SKM-1 treated with dmso at 0.1 percent for 144 hours (cell line): ENCODE results near the gene GAD1.

Experiments used
- DNase-seq: peaks from one replicate; lab custom pipeline; 2025; ENCODE audit not compliant: unreplicated experiment; lab: John Stamatoyannopoulos, UW

GAD1 gene

DNA sequence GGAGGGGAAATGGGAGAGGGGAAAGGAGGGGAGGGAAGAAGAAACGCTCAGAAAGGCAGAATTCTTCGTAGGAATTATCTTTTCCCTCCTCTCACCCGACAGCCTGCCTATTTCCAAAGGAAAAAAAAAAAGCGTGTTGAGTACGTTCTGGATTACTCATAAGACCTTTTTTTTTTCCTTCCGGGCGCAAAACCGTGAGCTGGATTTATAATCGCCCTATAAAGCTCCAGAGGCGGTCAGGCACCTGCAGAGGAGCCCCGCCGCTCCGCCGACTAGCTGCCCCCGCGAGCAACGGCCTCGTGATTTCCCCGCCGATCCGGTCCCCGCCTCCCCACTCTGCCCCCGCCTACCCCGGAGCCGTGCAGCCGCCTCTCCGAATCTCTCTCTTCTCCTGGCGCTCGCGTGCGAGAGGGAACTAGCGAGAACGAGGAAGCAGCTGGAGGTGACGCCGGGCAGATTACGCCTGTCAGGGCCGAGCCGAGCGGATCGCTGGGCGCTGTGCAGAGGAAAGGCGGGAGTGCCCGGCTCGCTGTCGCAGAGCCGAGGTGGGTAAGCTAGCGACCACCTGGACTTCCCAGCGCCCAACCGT is at the start of gene GAD1:
Gene GAD1, plus strand, starts transcription at position 384 of the 589 bp plus-strand sequence. CDS start 1,705 bp downstream, outside the sequence.
- DNase-seq, result peak; percentile 63

DNA sequence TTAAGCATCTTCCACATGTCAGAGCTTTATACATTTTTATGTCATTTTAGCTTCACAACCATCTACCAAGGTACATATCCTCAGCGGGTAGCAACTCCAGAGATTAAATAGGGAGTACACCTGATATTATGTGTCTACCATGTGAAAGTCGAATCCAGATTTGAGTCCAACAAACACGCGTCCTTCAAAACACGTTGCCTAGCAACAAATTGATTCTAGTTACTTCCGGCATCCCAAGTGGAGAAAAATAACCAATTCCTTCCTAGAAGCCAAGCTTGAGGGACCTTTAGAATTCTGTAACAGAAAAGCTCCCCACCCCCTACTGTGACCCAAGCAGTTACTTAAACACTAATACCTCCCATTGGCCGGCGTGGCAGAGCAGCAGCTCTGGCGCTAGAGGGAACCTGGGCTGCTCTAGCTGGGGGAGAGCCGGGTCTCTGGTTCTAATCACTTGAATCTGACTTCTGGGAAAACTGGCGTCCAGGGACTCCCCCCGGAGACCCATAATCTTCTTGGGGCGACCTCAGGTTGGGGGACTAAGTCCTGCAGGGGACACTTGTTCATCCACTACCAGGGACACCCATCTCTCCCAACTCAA is 46.6 kb upstream of the GAD1 start, which contains the start of gene ERICH2:
Gene ERICH2, plus strand, starts transcription at position 371 of the 598 bp plus-strand sequence. CDS start 304 bp downstream, outside the sequence.
- peak; percentile 55 for DNase-seq

DNA sequence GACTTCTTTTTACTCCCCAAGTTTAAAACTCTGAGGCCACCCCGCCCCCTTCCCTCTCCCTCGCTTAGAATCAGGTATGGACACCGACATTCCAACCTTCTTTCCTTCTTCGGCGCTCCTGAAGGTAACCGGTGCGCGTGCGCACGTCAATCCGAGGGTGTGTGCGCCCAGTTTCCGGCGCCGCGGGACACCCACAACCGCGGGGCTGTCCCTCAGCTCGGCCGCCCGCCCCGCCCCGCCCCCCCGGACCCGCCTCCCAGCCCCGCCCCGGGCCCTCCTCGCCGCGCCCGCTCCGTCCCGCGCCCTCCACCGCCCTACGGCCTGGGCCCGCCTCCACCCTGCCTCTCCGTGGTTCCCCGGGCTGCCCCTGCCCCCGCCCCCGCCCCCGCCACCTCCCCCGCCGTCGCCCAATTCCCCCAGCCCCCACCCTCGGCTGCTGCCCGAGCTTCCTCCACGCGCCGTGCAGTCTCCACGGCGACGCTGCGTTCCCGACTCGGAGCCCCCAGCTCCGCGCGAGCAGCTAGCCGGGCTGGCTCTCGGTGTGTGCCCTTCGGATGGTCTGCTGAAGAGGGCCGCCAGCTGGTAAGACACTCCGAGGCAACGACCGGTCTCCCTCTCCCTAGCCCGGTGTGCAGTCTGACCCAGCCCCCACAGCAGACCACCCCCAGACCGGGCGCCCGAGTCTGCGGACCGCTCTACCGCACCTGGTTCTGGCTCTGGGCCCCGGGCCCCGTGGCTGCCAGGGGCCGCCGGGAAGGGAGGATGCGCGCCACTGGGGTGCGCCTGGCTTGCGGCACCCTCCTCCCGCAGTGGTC is 45.9 kb upstream of the GAD1 start:
- peak; percentile 77 for DNase-seq

DNA sequence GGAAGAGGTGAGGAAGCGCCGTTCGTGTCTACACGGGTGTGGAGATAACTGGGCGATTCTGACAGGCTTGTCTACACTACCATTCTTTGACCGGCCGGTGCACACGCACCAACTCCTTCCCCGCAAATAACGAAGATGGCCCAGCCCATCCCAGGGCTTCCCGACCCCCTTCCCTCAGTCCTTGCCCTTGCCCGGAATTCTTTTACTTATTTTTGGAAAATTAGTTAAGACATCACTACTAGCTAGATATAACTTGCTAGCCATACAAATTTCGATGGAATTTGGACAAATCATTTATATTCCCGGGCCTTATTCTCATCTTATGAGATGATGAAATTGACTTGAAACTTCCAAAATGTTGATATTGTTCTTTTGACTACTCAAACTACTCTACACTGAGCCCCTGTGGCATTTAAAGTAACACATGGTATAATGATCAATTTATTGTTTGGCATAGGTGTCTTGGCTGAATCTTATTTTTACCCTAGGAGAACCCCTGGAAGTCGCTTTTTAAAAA is 45.2 kb upstream of the GAD1 start:
- DNase-seq, result peak; percentile 44

DNA sequence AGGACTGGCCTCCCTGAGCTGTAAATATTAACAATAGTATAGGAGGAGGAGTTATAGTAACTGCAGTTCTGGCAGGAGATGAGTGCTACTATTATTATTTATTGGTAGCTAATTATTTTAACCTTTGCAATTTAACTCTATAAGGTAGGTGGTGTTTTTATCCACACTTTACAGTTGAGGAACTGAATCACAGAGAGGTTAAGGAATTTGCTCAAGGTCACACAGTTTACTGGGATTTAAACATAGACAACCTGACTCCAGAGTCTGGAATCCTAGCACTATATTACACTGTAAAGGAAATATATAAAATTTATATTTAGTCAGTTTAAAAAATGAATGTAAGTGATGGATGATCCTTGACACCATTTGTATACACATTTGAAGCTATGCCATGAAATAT is 44.4 kb upstream of the GAD1 start:
- DNase-seq, result no peak

DNA sequence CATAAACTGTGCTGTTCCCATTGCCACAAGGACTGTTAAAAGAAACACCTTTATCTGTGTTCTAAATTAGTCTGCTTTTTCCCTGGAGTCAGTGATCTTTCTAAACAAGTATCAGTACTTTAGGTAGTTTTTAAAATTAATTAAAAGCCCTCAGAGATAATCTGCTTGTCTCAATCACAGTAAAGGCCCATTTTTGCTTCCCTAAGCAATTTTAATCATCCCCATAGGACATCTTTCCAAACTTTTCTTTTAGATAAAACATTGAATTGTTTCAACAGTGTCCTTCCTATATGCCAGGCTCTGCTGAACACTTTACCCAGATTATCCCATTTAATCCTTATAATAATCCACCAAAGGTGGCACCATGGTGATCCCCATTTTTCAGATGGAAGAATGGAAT is 42.6 kb upstream of the GAD1 start:
- DNase-seq, result no peak

DNA sequence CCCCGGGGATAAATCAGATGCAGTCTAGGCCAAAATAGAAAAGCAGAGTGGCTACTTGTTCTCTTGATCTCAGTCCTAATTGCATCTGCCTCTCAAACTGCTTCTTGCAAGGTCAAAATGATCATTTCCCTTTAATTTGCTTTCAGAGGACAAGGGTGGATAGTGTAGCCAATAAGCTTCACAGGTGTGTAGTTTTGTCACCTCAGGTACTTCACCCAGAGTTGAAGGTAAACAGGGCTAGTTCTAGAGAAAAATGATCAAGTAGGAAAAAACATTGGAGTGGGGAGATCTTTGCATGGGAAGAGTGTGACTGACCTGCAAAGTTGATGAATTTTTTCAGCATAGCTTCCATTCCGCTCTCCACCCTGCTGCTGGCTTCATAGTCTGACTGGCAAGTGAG is 37.8 kb upstream of the GAD1 start:
- no peak for DNase-seq

DNA sequence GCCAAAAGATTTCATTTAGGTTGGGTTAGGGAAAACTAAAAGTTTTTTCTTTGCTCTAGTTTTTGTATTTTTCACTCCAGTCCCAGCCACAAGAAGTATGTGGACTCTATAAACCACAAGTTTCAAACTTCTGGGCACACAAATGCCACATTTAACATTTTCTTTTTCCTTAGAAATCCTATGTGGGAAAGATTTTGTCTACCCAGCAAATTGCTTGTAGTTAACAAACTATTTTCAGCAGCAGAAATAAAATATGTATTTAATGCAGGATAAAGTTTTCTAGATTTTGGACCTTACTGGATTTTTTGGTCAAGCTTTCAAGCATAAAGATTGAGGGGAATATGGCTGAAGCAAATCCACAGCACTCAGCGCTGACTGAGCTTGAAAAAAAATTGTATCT is 37.4 kb upstream of the GAD1 start:
- no peak for DNase-seq

DNA sequence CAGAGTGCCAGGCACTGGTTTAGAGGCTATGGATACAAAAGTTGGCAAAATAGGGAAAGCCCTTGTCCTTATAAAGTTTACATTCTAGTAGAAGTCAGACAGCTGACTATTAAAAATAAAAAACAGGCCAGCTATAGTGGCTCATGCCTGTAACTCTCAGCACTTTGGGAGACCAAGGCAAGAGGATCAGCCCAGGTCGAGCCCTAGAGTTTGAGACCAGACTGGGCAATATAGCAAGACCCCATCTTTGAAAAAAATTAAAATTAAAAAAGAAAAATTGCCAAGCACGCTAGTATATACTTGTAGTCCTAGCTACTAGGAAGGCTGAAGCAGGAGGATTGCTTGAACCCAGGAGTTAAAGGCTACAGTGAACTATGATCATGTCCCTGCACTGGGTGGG is 34.0 kb upstream of the GAD1 start:
- DNase-seq, result no peak

DNA sequence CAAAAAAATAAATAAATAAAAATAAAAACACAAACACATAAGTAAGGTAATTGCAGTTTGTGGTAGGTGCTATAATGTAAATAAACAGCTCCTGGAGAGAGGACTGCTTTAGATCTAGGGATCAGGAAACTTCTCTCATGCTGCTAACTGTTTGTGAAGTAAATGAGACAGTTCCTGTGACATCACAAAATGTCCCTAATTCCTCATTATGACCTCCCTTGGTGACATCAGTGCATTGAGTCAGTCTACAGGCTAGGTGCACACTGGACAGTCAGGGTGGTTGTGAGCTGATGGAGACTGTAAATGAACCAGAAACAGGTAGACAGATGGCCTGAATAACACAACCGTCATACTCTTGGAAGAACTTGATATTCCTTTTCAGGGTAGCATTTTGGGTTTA is 33.1 kb upstream of the GAD1 start:
- DNase-seq, result no peak

DNA sequence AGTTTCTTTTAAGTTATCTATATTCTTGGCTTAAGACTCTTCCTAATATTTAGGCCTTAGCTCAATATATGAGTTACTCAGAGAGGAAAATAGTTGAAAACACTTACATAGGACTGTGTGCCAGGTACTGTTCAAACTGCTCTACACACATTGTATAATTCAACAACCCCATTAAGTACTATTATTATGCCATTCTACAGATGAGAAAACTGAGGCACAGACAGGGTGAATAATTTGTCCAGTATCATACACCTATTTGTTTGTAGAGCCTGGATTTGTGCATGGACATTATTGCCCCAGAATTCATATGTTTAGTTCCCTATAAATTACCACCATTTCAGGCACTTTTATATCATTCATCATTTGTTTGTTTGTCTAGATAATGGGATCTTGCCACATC is 17.7 kb upstream of the GAD1 start:
- no peak for DNase-seq

DNA sequence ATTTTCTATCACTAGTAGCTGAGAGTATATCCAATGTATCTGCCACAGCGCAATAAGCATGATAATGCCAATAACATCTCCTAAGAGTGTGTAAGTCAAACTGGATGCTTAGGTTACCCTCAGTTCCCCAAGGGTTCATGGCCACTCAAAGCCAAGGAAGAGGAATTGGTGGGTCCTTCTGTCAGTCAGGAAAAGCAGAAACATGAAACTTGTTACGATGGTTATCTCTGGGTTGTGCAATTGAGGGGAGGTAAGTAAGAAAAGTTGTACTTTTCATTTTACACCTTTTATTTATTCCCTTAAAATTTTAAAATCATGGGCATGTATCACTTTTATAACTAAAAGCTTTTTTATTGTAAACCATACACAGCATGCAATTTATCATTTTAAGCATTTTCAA is 10.1 kb upstream of the GAD1 start:
- peak; percentile 14 for DNase-seq

DNA sequence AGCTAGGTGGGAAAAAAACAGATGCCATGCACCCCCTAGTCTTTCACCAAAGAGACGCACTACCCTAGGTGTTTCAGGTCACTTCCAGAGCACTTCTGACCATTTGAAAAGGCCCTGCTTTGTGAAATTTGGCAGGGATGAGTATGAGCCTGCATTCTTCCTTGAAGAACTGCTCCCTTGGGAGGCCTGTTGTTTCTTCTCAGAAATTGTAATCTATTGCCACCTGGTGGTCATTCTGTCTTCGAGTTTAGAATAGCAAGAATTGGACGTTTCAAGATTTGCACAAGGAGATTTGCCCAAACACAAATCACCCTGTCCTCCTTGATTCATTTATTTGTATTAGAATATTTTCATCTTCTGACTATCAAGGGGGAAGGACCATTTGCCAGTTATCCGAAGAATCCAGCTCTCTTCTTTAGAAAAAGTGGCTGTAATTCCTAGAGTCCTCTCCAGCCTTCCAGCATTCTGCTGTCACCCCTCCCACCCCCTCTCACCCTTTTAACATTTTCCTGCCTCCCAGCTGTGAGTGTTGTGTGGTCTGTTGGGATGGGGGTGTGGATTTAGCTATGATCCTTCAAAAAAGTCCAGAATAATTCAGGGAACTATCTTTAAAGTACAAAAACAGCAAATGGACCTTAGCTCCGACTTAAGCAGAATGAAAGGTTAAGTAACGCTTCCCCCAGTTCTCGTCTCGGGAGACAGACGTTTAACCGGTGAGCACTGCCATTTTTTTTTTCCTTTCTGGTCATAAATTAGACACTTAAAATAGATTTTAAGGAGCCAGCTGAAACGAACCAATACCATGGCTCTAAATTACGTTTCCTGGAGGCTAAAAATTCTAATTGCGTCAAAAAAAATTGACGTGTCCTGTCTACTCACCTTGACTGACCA is 3.7 kb upstream of the GAD1 start:
- peak; percentile 72 for DNase-seq

DNA sequence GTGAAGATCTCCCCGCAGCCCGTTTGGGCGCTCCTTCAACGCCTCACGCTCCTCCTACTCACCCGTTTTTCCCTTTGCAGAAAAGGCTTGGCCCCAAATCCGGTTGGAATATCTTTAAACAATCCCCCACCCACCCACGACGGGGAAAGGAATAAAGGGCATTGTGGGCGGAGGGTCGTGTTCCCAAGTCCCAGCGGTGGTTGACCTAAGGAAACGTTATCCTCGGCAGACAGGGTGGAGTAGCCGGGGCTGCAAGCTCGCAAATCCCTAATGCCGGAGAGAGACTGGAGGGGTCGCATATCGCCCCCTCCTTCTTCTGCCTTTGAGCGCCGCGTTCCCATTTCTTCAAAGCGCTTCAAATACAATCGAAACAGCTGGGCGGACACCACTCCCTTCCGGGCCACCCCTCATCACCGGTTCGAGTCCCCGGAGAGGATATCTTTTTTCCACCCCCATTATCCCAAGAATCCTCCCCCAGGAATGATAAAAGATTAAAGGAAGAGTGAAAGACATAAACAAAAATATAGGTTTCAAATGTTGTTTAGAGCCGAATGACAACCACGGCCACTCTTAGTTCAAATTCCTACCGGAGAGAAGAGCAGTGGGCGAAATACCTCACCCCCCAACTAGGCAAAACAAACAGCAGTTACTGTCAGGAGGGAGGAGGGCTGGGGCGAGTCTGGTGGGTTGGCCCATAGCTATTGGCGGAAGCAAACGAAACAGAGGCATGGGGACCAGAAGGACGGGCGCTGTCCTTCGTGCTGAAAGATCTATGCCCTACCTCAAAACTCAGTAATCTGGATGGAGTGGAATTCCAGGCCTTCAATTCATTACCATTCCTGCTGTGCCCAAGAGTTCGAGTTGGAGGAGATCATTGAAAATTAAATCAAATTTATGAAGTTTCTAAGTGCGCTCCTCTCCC is 2.8 kb upstream of the GAD1 start:
- DNase-seq, result no peak

DNA sequence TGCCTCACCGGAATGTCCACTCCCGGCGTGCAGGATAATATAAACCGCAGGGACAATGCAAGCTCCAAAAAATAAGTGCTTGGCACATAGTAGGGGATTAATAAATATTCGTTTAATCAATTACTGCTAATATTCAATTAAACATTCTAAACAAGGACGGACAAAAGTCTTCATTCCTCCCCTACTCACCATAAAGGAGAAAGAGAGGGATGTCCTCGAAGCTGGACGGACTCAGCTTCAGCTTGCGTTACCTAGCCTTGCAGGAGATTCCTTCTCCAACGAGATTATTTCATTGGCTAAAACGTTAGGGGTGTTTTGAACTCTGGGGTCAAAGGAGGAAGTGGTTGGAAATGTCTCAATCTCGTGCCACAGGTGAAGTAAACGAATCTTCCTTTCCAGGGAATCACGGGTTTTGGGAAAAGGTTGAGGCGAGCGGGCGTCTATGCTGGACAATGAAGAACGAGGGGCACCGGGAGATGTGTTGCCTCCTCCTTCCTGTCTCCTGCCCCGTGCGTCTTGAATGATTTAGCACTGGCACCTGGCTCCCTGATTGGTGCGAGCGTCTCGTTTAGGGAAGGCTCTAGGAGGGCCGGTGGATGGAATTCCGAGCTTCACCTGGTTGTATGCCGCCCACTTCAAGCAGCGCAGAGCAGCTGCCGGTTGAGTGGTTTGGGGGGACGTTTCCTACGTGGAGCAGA is 2.0 kb upstream of the GAD1 start:
- DNase-seq, result no peak

DNA sequence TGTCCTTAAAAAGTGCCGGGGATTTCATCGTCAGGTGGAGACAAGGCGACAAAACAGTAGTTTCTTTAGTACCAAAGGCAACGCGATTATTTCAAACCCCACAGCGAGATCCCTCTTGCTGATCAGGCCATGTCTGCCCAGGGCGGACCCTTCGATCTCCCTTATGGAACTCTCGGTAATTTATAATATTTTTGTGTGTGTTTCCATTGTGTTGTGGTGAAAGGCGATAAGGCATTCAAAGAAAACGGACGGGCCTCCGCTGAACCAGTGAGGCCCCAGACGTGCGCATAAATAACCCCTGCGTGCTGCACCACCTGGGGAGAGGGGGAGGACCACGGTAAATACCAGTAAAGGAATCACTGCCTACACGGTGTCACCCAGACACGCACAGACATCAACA is 1.4 kb upstream of the GAD1 start:
- DNase-seq, result no peak

DNA sequence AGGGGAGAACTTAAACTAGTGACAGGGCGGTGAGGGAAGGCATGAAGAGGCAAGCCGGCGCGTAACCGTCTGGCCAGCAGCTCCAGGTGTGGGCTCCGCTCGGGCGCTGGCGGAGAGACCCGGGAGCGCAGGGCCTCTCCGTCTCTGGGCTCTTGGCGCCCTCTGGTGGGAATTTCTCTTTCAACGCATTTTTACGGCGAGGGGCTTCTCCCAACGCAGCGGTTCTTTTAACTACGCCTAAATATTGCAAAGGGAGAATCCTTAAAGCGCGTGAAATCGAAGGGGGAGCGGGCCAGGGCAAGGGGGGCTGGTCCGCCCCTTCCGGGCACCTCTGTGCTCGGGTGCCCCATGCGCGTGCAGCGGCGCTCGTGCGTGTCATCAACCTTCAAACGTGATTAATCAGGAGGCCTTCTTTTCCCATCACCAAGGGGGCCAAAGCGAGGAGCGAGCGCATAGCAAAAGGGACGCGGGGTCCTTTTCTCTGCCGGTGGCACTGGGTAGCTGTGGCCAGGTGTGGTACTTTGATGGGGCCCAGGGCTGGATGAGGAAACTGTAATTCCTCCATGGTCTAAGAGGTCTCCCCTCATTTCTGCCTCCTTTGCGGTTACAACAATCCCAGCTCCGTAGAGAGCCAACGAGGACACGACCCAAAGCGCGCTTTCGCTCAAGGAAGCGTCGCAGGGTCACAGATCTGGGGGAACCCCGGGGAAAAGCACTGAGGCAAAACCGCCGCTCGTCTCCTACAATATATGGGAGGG is 762 bp upstream of the GAD1 start:
- peak; percentile 48 for DNase-seq
